Cardiac muscle cell (in vitro differentiated cells and primary cell): Measurements from ENCODE around the gene SPOP. TPM values are rescaled to one million over a fixed set of nuclear protein-coding genes. Genes with fewer than 3 reads are reported as not detected.

Experiments used
- DNase-seq, 2 donors: peaks; one replicate each; pipeline versions ENCODE4 v3.0.0 to v3.0.0-alpha.2; 2010 to 2017; ENCODE audit warnings: low read depth in 1 of 2, low spot score in 1 of 2
- H3K27ac ChIP-seq: fragments of 200-600 bp; sonication (generic); 2 replicates; pipeline ENCODE4 v1.5.1; 2016
- H3K27me3 ChIP-seq: fragments of 200-600 bp; sonication (generic); 2 replicates; pipeline ENCODE4 v1.6.0; 2016; ENCODE audit warnings: control low read depth
- H3K36me3 ChIP-seq: fragments of 200-600 bp; sonication (generic); 2 replicates; pipeline ENCODE4 v1.5.1; 2016; ENCODE audit warnings: control low read depth
- H3K4me1 ChIP-seq: fragments of 200-600 bp; sonication (generic); 2 replicates; pipeline ENCODE4 v1.8.1; 2017; ENCODE audit warnings: low read depth, mild to moderate bottlenecking, mixed run types
- H3K4me3 ChIP-seq: fragments of 200-600 bp; sonication (generic); 2 replicates; pipeline ENCODE4 v1.5.1; 2016; ENCODE audit warnings: mild to moderate bottlenecking
- H3K9me3 ChIP-seq: fragments of 200-600 bp; sonication (generic); 2 replicates; pipeline ENCODE4 v1.5.1; 2017; ENCODE audit warnings: low read depth, mild to moderate bottlenecking, control low read depth
- CTCF ChIP-seq: IDR thresholded peaks from 2 replicates; pipeline ENCODE4 v1.5.1; 2012; ENCODE audit warnings: low read depth, mild to moderate bottlenecking, low read length
- polyA plus RNA-seq: library from polyadenylated mRNA; unstranded; fragments of >200 nt; fragmentation: Nextera tagmentation; extraction: Ambion mirVana; gene quantifications from 2 replicates; pipeline ENCODE4 v1.2.1, GENCODE V29; 2016
- total RNA-seq: library from RNA; depleted of rRNA; stranded (reverse); fragments of >200 nt; gene quantifications from 2 replicates; pipeline ENCODE4 v1.2.3, GENCODE V29; 2016

The SPOP gene
- total and polyA plus RNA-seq, 2 experiments from 2014 or later = 54.4 to 111 TPM

- peaks cover 4% of the 10 kb centered on the region for H3K4me1 ChIP-seq
- no peak overlapping the region for H3K4me3 ChIP-seq
- no peak for DNase-seq
- H3K27ac ChIP-seq = no peak overlapping the region
- no peaks in the 10 kb centered on the region for H3K36me3 ChIP-seq
- no peaks in the 10 kb centered on the region for H3K9me3 ChIP-seq
- peaks cover 36% of the 10 kb centered on the region for H3K27me3 ChIP-seq
- no peak for TF ChIP-seq CTCF
Measured at GRCh38 chr17:49574323-49574781, 103.5 kb downstream of the SPOP start.

GRCh38 chr17:49573510-49574322 lies 104.2 kb downstream of the SPOP start:
- TF ChIP-seq CTCF = no peak
- Histone ChIP-seq H3K27ac (no peak overlapping the region), H3K27me3 (peaks cover 36% of the 10 kb centered on the region)

GRCh38 chr17:49572806-49573420 lies 105.0 kb downstream of the SPOP start:
- no peak overlapping the region for H3K4me3 ChIP-seq
- H3K27me3 ChIP-seq = peaks cover 36% of the 10 kb centered on the region
- no peaks in the 10 kb centered on the region for H3K36me3 ChIP-seq
- no peak for DNase-seq
- H3K27ac ChIP-seq = no peak overlapping the region
- H3K9me3 ChIP-seq = no peaks in the 10 kb centered on the region
- H3K4me1 ChIP-seq = peaks cover 4% of the 10 kb centered on the region
- TF ChIP-seq CTCF = no peak

More at GRCh38 chr17:49573510-49574322, 104.2 kb downstream of the SPOP start:
- H3K4me1 ChIP-seq = peaks cover 4% of the 10 kb centered on the region
- no peak overlapping the region for H3K4me3 ChIP-seq
- H3K36me3 ChIP-seq = no peaks in the 10 kb centered on the region
- no peaks in the 10 kb centered on the region for H3K9me3 ChIP-seq
- no peak for DNase-seq

GRCh38 chr17:49572226-49572625 lies 105.7 kb downstream of the SPOP start:
- no peak overlapping the region for H3K4me3 ChIP-seq
- H3K27me3 ChIP-seq = peaks cover 36% of the 10 kb centered on the region
- DNase-seq = no peak
- no peaks in the 10 kb centered on the region for H3K9me3 ChIP-seq
- H3K4me1 ChIP-seq = peaks cover 1% of the 10 kb centered on the region
- no peak for TF ChIP-seq CTCF
- H3K27ac ChIP-seq = no peak overlapping the region
- H3K36me3 ChIP-seq = no peaks in the 10 kb centered on the region

GRCh38 chr17:49571764-49572163 lies 106.1 kb downstream of the SPOP start:
- no peak overlapping the region for H3K4me3 ChIP-seq
- TF ChIP-seq CTCF = no peak
- no peaks in the 10 kb centered on the region for H3K4me1 ChIP-seq
- no peaks in the 10 kb centered on the region for H3K36me3 ChIP-seq
- peaks cover 36% of the 10 kb centered on the region for H3K27me3 ChIP-seq
- no peak for DNase-seq
- H3K9me3 ChIP-seq = no peaks in the 10 kb centered on the region
- H3K27ac ChIP-seq = no peak overlapping the region
